DND-41 (cell line): ENCODE measurements around the gene EYS.

Experiments used
- ATAC-seq: fragments of 200-7000 bp; cut with Tn5 transposase; 3 replicates; pipeline ENCODE4 v1.9.1; 2021; ENCODE audit warnings: low read depth; ENCODE audit not compliant: insufficient read depth
- DNase-seq: peaks from one replicate; pipeline ENCODE4 v3.0.0-alpha.2; 2020
- H2AFZ ChIP-seq: 2 replicates; pipeline ENCODE4 v1.6.0; 2012; ENCODE audit warnings: low read depth, low read length
- H3K27ac ChIP-seq: 2 replicates; pipeline ENCODE4 v1.5.1; 2012; ENCODE audit warnings: low read length, inconsistent platforms
- H3K27me3 ChIP-seq: fragments of 200-600 bp; sonication (generic); 2 replicates; pipeline ENCODE4 v1.6.0; 2012; ENCODE audit warnings: low read length, mild to moderate bottlenecking, inconsistent platforms; ENCODE audit not compliant: insufficient read depth, poor library complexity
- H3K36me3 ChIP-seq: 2 replicates; pipeline ENCODE4 v1.5.1; 2012; ENCODE audit warnings: low read length, inconsistent platforms; ENCODE audit not compliant: insufficient read depth
- H3K4me1 ChIP-seq: 2 replicates; pipeline ENCODE4 v1.5.1; 2012; ENCODE audit warnings: mild to moderate bottlenecking, low read length; ENCODE audit not compliant: insufficient read depth
- H3K4me2 ChIP-seq: 2 replicates; pipeline ENCODE4 v1.6.0; 2012; ENCODE audit warnings: mild to moderate bottlenecking, moderate library complexity, low read length, inconsistent platforms; ENCODE audit not compliant: insufficient read depth
- H3K4me3 ChIP-seq, 2 experiments: fragments of 200-600 bp in 1 of 2; shearing (Covaris generic) in 1 of 2; 2 replicates each; pipeline ENCODE4 v1.5.1; 2012 to 2016; ENCODE audit warnings: inconsistent platforms in 2 of 2, low read length in 2 of 2, mild to moderate bottlenecking in 2 of 2, low read depth in 1 of 2, moderate library complexity in 1 of 2
- H3K79me2 ChIP-seq: 2 replicates; pipeline ENCODE4 v1.6.0; 2012; ENCODE audit warnings: low read length, inconsistent platforms; ENCODE audit not compliant: insufficient read depth
- H3K9ac ChIP-seq: 2 replicates; pipeline ENCODE4 v1.6.0; 2012; ENCODE audit warnings: low read depth, mild to moderate bottlenecking, inconsistent platforms, low read length, moderate library complexity
- H3K9me3 ChIP-seq: 2 replicates; pipeline ENCODE4 v1.5.1; 2012; ENCODE audit warnings: low read length, moderate library complexity, mild to moderate bottlenecking, inconsistent platforms; ENCODE audit not compliant: insufficient read depth, severe bottlenecking
- H4K20me1 ChIP-seq: 2 replicates; pipeline ENCODE4 v1.6.0; 2012; ENCODE audit warnings: low read length; ENCODE audit not compliant: insufficient read depth
- EZH2 ChIP-seq: IDR thresholded peaks from 3 replicates; pipeline ENCODE4 v1.6.1; 2012; ENCODE audit warnings: borderline replicate concordance, low read depth, mild to moderate bottlenecking, moderate library complexity, low read length, inconsistent platforms; ENCODE audit not compliant: severe bottlenecking
- TF ChIP-seq, protein P1 (sequence below): IDR thresholded peaks from 2 replicates; pipeline ENCODE4 v1.5.1; 2012; ENCODE audit warnings: borderline replicate concordance, low read length, moderate library complexity, mild to moderate bottlenecking; ENCODE audit not compliant: poor library complexity, severe bottlenecking; ENCODE audit errors: extremely low read depth

The EYS gene

DNA sequence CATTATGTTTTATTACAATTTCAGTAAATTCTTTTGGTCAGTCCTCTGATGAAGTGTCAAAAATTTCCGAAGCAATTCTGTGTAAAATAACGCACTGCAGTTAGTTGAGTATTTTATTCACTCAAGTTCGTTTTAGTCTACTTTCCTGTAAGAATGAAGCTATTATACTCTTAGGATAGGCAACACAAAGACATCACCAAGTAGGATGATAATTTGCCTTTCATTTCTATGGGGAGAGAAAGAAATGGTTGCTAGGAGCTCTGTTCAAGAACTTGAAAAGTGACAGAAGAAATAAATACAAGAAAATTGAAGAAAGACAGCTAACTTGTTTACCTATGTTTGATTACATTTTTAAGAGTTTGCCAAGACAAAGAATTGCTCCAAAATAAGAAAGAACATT, 290.4 kb downstream of the EYS start:
- TF ChIP-seq, protein P1, sequence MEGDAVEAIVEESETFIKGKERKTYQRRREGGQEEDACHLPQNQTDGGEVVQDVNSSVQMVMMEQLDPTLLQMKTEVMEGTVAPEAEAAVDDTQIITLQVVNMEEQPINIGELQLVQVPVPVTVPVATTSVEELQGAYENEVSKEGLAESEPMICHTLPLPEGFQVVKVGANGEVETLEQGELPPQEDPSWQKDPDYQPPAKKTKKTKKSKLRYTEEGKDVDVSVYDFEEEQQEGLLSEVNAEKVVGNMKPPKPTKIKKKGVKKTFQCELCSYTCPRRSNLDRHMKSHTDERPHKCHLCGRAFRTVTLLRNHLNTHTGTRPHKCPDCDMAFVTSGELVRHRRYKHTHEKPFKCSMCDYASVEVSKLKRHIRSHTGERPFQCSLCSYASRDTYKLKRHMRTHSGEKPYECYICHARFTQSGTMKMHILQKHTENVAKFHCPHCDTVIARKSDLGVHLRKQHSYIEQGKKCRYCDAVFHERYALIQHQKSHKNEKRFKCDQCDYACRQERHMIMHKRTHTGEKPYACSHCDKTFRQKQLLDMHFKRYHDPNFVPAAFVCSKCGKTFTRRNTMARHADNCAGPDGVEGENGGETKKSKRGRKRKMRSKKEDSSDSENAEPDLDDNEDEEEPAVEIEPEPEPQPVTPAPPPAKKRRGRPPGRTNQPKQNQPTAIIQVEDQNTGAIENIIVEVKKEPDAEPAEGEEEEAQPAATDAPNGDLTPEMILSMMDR: no peak
- TF ChIP-seq EZH2: no peak
- Histone ChIP-seq H4K20me1 (no peaks in the 10 kb centered on the region), H3K27ac (no peak overlapping the region), H3K9me3 (no peaks in the 10 kb centered on the region), H3K4me3 (no peak overlapping the region), H2AFZ (no peak overlapping the region), H3K36me3 (no peaks in the 10 kb centered on the region), H3K27me3 (no peaks in the 10 kb centered on the region), H3K4me1 (no peaks in the 10 kb centered on the region), H3K4me2 (no peak overlapping the region), H3K79me2 (no peaks in the 10 kb centered on the region), H3K9ac (no peak overlapping the region)
- no peak for DNase-seq
- no peak for ATAC-seq

- Histone ChIP-seq H3K9me3 (no peaks in the 10 kb centered on the region), H4K20me1 (no peaks in the 10 kb centered on the region), H3K36me3 (no peaks in the 10 kb centered on the region), H3K9ac (no peak overlapping the region), H3K4me1 (no peaks in the 10 kb centered on the region), H3K79me2 (no peaks in the 10 kb centered on the region), H3K4me2 (no peak overlapping the region), H3K4me3 (no peak overlapping the region), H3K27me3 (no peaks in the 10 kb centered on the region), H2AFZ (no peak overlapping the region), H3K27ac (no peak overlapping the region)
- DNase-seq (no peak), ATAC-seq (no peak)
- TF ChIP-seq, protein P1: no peak
- TF ChIP-seq EZH2: no peak
These were observed 296.7 kb downstream of the EYS start for GRCh38 chr6:65410309-65410708.

GRCh38 chr6:65402564-65402963, 304.5 kb downstream of the EYS start:
- H3K27ac ChIP-seq: no peak overlapping the region
- no peaks in the 10 kb centered on the region for H3K9me3 ChIP-seq
- DNase-seq: no peak
- no peak overlapping the region for H2AFZ ChIP-seq
- H3K4me3 ChIP-seq: no peak overlapping the region
- no peak overlapping the region for H3K4me2 ChIP-seq
- no peaks in the 10 kb centered on the region for H4K20me1 ChIP-seq
- no peak for TF ChIP-seq EZH2
- TF ChIP-seq, protein P1: no peak
- ATAC-seq: no peak
- no peaks in the 10 kb centered on the region for H3K79me2 ChIP-seq
- H3K4me1 ChIP-seq: no peaks in the 10 kb centered on the region
- H3K27me3 ChIP-seq: no peaks in the 10 kb centered on the region
- no peaks in the 10 kb centered on the region for H3K36me3 ChIP-seq
- H3K9ac ChIP-seq: no peak overlapping the region
